AG04450 (cell line): Measurements from ENCODE around the gene MEP1B. TPM values are rescaled to one million over a fixed set of nuclear protein-coding genes. Genes with fewer than 3 reads are reported as not detected.

Experiments
- CTCF ChIA-PET: fragments of 300-600, 350-600 bp; formaldehyde crosslinking; extraction: SDS; loops from one replicate; lab custom pipeline; 2022; ENCODE audit warnings: antibody characterized with exemption, inconsistent platforms; lab: Charles Lee
- POLR2A ChIA-PET: fragments of 350-600 bp; formaldehyde crosslinking; extraction: SDS; loops from one replicate; lab custom pipeline; 2021; ENCODE audit warnings: antibody characterized with exemption, inconsistent platforms; lab: Yijun Ruan, JAX
- DNase-seq: peaks from one replicate; pipeline ENCODE4 v3.0.0-alpha.2; 2011; ENCODE audit warnings: low read depth, low spot score
- H3K27ac ChIP-seq: one replicate; pipeline ENCODE4 v1.5.1; 2012; ENCODE audit warnings: low read depth, low read length, control low read depth
- H3K27me3 ChIP-seq: one replicate; pipeline ENCODE4 v1.6.0; 2012; ENCODE audit warnings: low read length; ENCODE audit not compliant: control insufficient read depth, insufficient read depth
- H3K4me3 ChIP-seq: 2 replicates; pipeline ENCODE4 v1.5.1; 2011; ENCODE audit warnings: mild to moderate bottlenecking, low read depth, low read length, control low read depth
- H3K9me3 ChIP-seq: 2 replicates; pipeline ENCODE4 v1.5.1; 2012; ENCODE audit warnings: low read length; ENCODE audit not compliant: control insufficient read depth, insufficient read depth
- polyA plus RNA-seq: library from polyadenylated mRNA; depleted of rRNA; stranded (reverse); fragments of >200 nt; gene quantifications from 2 replicates; pipeline ENCODE4 v1.2.3, GENCODE V29; 2011; rRNA removed
- small RNA-seq: library from RNA; depleted of rRNA; stranded (forward); fragments of <200 nt; gene quantifications from one replicate; pipeline ENCODE3, GENCODE V24; 2012; ENCODE audit warnings: low read depth; ENCODE audit not compliant: insufficient read length
- TF ChIP-seq, protein P1 (sequence below): IDR thresholded peaks from 2 replicates; pipeline ENCODE4 v1.5.1; 2011; ENCODE audit warnings: low read depth, low read length, control low read depth, inconsistent platforms

The MEP1B gene
- polyA plus RNA-seq, 1 experiment: not detected

- TF ChIP-seq, protein P1, sequence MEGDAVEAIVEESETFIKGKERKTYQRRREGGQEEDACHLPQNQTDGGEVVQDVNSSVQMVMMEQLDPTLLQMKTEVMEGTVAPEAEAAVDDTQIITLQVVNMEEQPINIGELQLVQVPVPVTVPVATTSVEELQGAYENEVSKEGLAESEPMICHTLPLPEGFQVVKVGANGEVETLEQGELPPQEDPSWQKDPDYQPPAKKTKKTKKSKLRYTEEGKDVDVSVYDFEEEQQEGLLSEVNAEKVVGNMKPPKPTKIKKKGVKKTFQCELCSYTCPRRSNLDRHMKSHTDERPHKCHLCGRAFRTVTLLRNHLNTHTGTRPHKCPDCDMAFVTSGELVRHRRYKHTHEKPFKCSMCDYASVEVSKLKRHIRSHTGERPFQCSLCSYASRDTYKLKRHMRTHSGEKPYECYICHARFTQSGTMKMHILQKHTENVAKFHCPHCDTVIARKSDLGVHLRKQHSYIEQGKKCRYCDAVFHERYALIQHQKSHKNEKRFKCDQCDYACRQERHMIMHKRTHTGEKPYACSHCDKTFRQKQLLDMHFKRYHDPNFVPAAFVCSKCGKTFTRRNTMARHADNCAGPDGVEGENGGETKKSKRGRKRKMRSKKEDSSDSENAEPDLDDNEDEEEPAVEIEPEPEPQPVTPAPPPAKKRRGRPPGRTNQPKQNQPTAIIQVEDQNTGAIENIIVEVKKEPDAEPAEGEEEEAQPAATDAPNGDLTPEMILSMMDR: peak; percentile 13; the same call in 1 of the 2 replicates
- CTCF ChIA-PET: interaction anchor here (0.9 to 2.4 kb wide), 7 partner anchors 9 to 292 kb away, joined by 3 to 10 read pairs (median 5); partner anchors contain the start of gene GAREM1
- POLR2A ChIA-PET: no interaction called here
- DNase-seq: no peak
- no peaks in the 10 kb centered on the region for H3K9me3 ChIP-seq
- H3K27ac ChIP-seq: no peak overlapping the region
- no peak overlapping the region for H3K4me3 ChIP-seq
- H3K27me3 ChIP-seq: no peaks in the 10 kb centered on the region
Measured at GRCh38 chr18:32261003-32261402, 71.2 kb downstream of the MEP1B start.

GRCh38 chr18:32262092-32262491, 72.3 kb downstream of the MEP1B start:
- H3K27me3 ChIP-seq: no peaks in the 10 kb centered on the region
- no peak overlapping the region for H3K4me3 ChIP-seq
- POLR2A ChIA-PET: no interaction called here
- TF ChIP-seq, protein P1: no peak
- H3K9me3 ChIP-seq: no peaks in the 10 kb centered on the region
- H3K27ac ChIP-seq: no peak overlapping the region
- CTCF ChIA-PET: interaction anchor here (0.7 to 1.6 kb wide), 3 partner anchors 104 to 209 kb away, joined by 3 to 9 read pairs (median 3); partner anchors contain the start of gene GAREM1
- no peak for DNase-seq

DNA sequence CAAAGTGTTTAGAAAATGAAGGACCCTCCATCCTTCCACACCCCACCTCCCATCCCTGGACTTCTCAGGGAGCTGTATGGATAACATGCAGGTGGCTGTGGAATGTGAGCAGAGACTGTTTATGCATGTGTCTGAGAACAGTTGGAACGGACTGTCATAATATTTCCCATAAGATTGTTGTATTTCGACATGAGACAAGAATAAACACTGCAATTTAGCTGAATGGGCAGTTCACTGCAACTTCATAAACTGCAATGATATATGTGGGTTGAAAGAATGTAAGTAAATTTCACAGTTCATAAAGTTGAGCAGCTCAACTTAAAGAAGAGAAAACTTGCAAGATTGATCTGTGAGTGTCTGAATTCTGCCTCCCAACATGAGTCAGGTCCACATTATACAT, 74.6 kb downstream of the MEP1B start:
- no peaks in the 10 kb centered on the region for H3K9me3 ChIP-seq
- TF ChIP-seq, protein P1: no peak
- no peak overlapping the region for H3K27ac ChIP-seq
- POLR2A ChIA-PET: interaction anchor here (0.8 kb wide), 1 partner anchor 206 kb away, joined by 3 read pairs; the partner anchor contains the start of gene GAREM1
- H3K27me3 ChIP-seq: no peaks in the 10 kb centered on the region
- no peak for DNase-seq
- CTCF ChIA-PET: interaction anchor here (0.6 to 2.5 kb wide), 5 partner anchors 14 to 287 kb away, joined by 3 to 13 read pairs (median 5); partner anchors contain the start of gene GAREM1
- no peak overlapping the region for H3K4me3 ChIP-seq

GRCh38 chr18:32267463-32267862, 77.6 kb downstream of the MEP1B start:
- TF ChIP-seq, protein P1: no peak
- Histone ChIP-seq H3K9me3 (no peaks in the 10 kb centered on the region), H3K27ac (no peak overlapping the region), H3K4me3 (no peak overlapping the region), H3K27me3 (no peaks in the 10 kb centered on the region)
- CTCF ChIA-PET: interaction anchor here (25.4 kb wide), 1 partner anchor 204 kb away, joined by 608 read pairs; the partner anchor contains the start of gene GAREM1
- POLR2A ChIA-PET: no interaction called here
- DNase-seq: no peak

Small RNA genes within 50 kb of the gene (small RNA-seq; reads per million reads assigned to genes)
- not detected for gene RF00019
- gene RNA5SP453: not detected

Other genes with a start within 250 kb of the MEP1B start
- 52.3 and 57.6 TPM in 2 replicates for gene TRAPPC8, start 246.9 kb upstream of the MEP1B start, polyA plus RNA-seq
- 0.37 and 0.41 TPM in 2 replicates for gene RNF125, start 171.2 kb upstream of the MEP1B start, polyA plus RNA-seq
- 10.6 and 12.5 TPM in 2 replicates for gene RNF138, start 98.2 kb upstream of the MEP1B start, polyA plus RNA-seq